Measurements from ENCODE around the gene LTB4R. TPM values are rescaled to one million over a fixed set of nuclear protein-coding genes. Genes with fewer than 3 reads are reported as not detected.

The LTB4R gene
- total RNA-seq, 1 experiment from 2014 or later, result 10.3 TPM

GRCh38 chr14:24271134-24271833, 40.0 kb upstream of the LTB4R start, which contains the start of gene RABGGTA:
Gene RABGGTA (minus strand): TSS chr14:24271597. CDS start chr14:24271115, 482 bp downstream.
- H3F3A ChIP-seq (ENCODE audit: insufficient read depth, low read depth), result peaks cover 19% of the 10 kb centered on the region

DNA sequence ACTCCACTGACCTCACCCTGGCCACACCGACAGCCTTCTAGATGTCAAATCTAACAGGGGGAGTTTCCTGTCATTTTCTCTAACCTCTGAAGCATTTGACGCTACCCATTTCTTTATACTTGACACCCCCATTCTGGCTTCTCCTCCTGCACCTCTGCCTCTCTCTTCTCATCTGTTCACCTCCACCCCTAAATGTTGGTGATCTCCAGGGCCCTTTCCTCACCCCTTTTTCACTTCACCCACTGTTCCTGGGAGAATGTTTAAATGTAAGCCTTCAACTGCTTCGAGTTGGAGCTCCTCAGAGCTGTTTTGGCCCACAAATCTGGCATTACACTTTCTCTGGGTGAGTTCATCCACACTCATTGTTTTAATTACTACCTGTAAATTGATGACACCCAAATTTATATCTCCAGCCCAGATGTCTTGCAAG, 39.5 kb upstream of the LTB4R start:
- TSS peak; percentile 46 for BruUV-seq (replicated peaks)
- H2AFZ ChIP-seq, result peak overlapping the region; percentile 91; the same call in 1 of the 2 replicates
- peaks cover 20% of the 10 kb centered on the region for H3K4me1 ChIP-seq (replicated peaks; ENCODE audit: insufficient read depth)
- H3K79me2 ChIP-seq (ENCODE audit: low read depth), result no peaks in the 10 kb centered on the region
- DNase-seq, result no peak
- ChIA-PET POLR2A (ENCODE audit: unreplicated experiment) (interaction anchor here (0.8 kb wide), 1 partner anchor 59 kb away, joined by 4 read pairs; the partner anchor contains the start of gene CHMP4A), CTCF (no interaction called here)
- no peaks in the 10 kb centered on the region for H4K20me1 ChIP-seq (ENCODE audit: insufficient read depth)
- no peak for TF ChIP-seq CTCF (conservative IDR thresholded peaks at IDR 0.05)
- no peak for TF ChIP-seq EZH2 (IDR thresholded peaks at IDR 0.05; ENCODE audit: low read depth)
- peaks cover 19% of the 10 kb centered on the region for H3F3A ChIP-seq (ENCODE audit: insufficient read depth, low read depth)
- H3K9me3 ChIP-seq (ENCODE audit: insufficient read depth, low read depth), result no peaks in the 10 kb centered on the region
- no peak overlapping the region for H3K27ac ChIP-seq
- no peaks in the 10 kb centered on the region for H3K27me3 ChIP-seq (ENCODE audit: insufficient read depth, low read depth)
- H3K4me2 ChIP-seq, result peak overlapping the region; percentile 84
- H3K36me3 ChIP-seq (ENCODE audit: low read depth), result no peaks in the 10 kb centered on the region
- intact Hi-C loops (cut with micrococcal nuclease; ENCODE audit: unreplicated experiment), result no loop called here
- peak overlapping the region; percentile 91 for H3K4me3 ChIP-seq
- no peaks in the 10 kb centered on the region for H3K9me2 ChIP-seq (ENCODE audit: insufficient read depth)

More at GRCh38 chr14:24271134-24271833, 40.0 kb upstream of the LTB4R start, which contains the start of gene RABGGTA:
- no peaks in the 10 kb centered on the region for H3K36me3 ChIP-seq (ENCODE audit: low read depth)
- H4K20me1 ChIP-seq (ENCODE audit: insufficient read depth), result no peaks in the 10 kb centered on the region
- H3K4me2 ChIP-seq, result peak within 1 kb of the TSS; percentile 84
- no peaks in the 10 kb centered on the region for H3K9me2 ChIP-seq (ENCODE audit: insufficient read depth)
- CTCF ChIA-PET, result interaction anchor here (1.0 kb wide), 1 partner anchor 28 kb away, joined by 4 read pairs; no protein-coding TSS in a partner anchor
- no peaks in the 10 kb centered on the region for H3K27me3 ChIP-seq (ENCODE audit: insufficient read depth, low read depth)
- no TSS peak for BruUV-seq (replicated peaks)
- intact Hi-C loops (cut with micrococcal nuclease; ENCODE audit: unreplicated experiment), result no loop called here
- no peaks in the 10 kb centered on the region for H3K9me3 ChIP-seq (ENCODE audit: insufficient read depth, low read depth)
- peak within 1 kb of the TSS; percentile 91 for H2AFZ ChIP-seq
- no peaks in the 10 kb centered on the region for H3K79me2 ChIP-seq (ENCODE audit: low read depth)
- peak within 1 kb of the TSS; percentile 78 for H3K27ac ChIP-seq
- H3K4me3 ChIP-seq, result peak within 1 kb of the TSS; percentile 91
- peak; percentile 64 to 82 for DNase-seq
- TF ChIP-seq CTCF (conservative IDR thresholded peaks at IDR 0.05), result peak; percentile 64
- TF ChIP-seq EZH2 (IDR thresholded peaks at IDR 0.05; ENCODE audit: low read depth), result no peak
- peaks cover 20% of the 10 kb centered on the region for H3K4me1 ChIP-seq (replicated peaks; ENCODE audit: insufficient read depth)
- POLR2A ChIA-PET (ENCODE audit: unreplicated experiment), result interaction anchor here (0.5 to 0.8 kb wide), 2 partner anchors 37 to 58 kb away, joined by 4 read pairs; partner anchors contain the start of gene CHMP4A

GRCh38 chr14:24272467-24272866, 38.8 kb upstream of the LTB4R start:
- no peaks in the 10 kb centered on the region for H3K79me2 ChIP-seq (ENCODE audit: low read depth)
- H3K36me3 ChIP-seq (ENCODE audit: low read depth), result no peaks in the 10 kb centered on the region
- H3K9me3 ChIP-seq (ENCODE audit: insufficient read depth, low read depth), result no peaks in the 10 kb centered on the region
- ChIA-PET CTCF (no interaction called here), POLR2A (ENCODE audit: unreplicated experiment) (no interaction called here)
- no peak for DNase-seq
- H2AFZ ChIP-seq, result no peak overlapping the region
- H3K27ac ChIP-seq, result no peak overlapping the region
- no TSS peak for BruUV-seq (replicated peaks)
- no peaks in the 10 kb centered on the region for H4K20me1 ChIP-seq (ENCODE audit: insufficient read depth)
- peak overlapping the region; percentile 91; the same call in 1 of the 2 replicates for H3K4me3 ChIP-seq
- intact Hi-C loops (cut with micrococcal nuclease; ENCODE audit: unreplicated experiment), result no loop called here
- no peaks in the 10 kb centered on the region for H3K9me2 ChIP-seq (ENCODE audit: insufficient read depth)
- H3K4me1 ChIP-seq (replicated peaks; ENCODE audit: insufficient read depth), result peaks cover 20% of the 10 kb centered on the region
- TF ChIP-seq CTCF (conservative IDR thresholded peaks at IDR 0.05) (no peak), EZH2 (IDR thresholded peaks at IDR 0.05; ENCODE audit: low read depth) (no peak)
- peaks cover 19% of the 10 kb centered on the region for H3F3A ChIP-seq (ENCODE audit: insufficient read depth, low read depth)
- 0 out of 2 replicates have a peak overlapping the region, but pooled peaks have one; percentile 84 for H3K4me2 ChIP-seq
- H3K27me3 ChIP-seq (ENCODE audit: insufficient read depth, low read depth), result no peaks in the 10 kb centered on the region

Measured in PC-9 (cell line).